Peyer's patch (tissue), 4 donors: ENCODE results near the gene CCDC9B.

Source experiments
- POLR2A ChIP-seq, 2 donors: fragments of 450-650 bp; IDR thresholded peaks; one replicate each; pipeline ENCODE4 v1.5.1; 2017; ENCODE audit warnings: antibody characterized with exemption in 2 of 2, mild to moderate bottlenecking in 2 of 2, moderate library complexity in 2 of 2
- TF ChIP-seq, protein P1 (sequence below), 6 experiments: fragments of 450-650 bp in 4 of 6; fragments of 200-600 bp in 2 of 6; sonication (generic) in 1 of 6; IDR thresholded peaks; one replicate each; pipeline ENCODE4 v1.5.1; 2017 to 2019; ENCODE audit warnings: antibody characterized with exemption in 6 of 6, mild to moderate bottlenecking in 3 of 6, moderate library complexity in 1 of 6

DNA sequence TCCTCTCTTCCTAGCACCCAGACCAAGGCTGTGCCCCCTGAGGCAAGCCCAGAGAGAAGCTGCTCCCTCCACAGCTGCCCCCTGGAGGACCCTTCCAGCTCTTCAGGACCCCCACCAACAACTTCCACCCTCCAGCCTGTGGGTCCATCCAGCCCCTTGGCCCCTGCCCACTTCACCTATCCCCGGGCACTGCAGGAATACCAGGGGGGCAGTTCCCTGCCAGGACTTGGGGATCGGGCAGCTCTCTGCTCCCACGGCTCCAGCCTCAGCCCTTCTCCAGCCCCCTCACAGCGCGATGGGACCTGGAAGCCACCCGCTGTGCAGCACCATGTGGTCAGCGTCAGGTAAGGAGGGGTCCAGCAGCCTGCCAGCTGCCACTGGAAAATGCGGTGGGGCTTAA, 22.9 kb upstream of the CCDC9B start:
- no peak for TF ChIP-seq POLR2A (IDR thresholded peaks at IDR 0.05)
- TF ChIP-seq, protein P1, sequence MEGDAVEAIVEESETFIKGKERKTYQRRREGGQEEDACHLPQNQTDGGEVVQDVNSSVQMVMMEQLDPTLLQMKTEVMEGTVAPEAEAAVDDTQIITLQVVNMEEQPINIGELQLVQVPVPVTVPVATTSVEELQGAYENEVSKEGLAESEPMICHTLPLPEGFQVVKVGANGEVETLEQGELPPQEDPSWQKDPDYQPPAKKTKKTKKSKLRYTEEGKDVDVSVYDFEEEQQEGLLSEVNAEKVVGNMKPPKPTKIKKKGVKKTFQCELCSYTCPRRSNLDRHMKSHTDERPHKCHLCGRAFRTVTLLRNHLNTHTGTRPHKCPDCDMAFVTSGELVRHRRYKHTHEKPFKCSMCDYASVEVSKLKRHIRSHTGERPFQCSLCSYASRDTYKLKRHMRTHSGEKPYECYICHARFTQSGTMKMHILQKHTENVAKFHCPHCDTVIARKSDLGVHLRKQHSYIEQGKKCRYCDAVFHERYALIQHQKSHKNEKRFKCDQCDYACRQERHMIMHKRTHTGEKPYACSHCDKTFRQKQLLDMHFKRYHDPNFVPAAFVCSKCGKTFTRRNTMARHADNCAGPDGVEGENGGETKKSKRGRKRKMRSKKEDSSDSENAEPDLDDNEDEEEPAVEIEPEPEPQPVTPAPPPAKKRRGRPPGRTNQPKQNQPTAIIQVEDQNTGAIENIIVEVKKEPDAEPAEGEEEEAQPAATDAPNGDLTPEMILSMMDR (IDR thresholded peaks at IDR 0.05) = no peak
